Mesenchymal stem cell (in vitro differentiated cells and primary cell): ENCODE results near the gene SETD1B.

ENCODE experiments used
- DNase-seq: peaks from one replicate; pipeline ENCODE4 v3.0.0-alpha.2; 2013
- H2AFZ ChIP-seq: one replicate; pipeline ENCODE4 v1.6.1; 2013; ENCODE audit warnings: low read depth, mild to moderate bottlenecking, control low read depth, inconsistent platforms, low read length, moderate library complexity
- H2AK5ac ChIP-seq: 2 replicates; pipeline ENCODE4 v1.6.1; 2013; ENCODE audit warnings: low read length, moderate library complexity, mild to moderate bottlenecking, inconsistent platforms; ENCODE audit not compliant: severe bottlenecking
- H2BK120ac ChIP-seq: one replicate; pipeline ENCODE4 v1.6.1; 2013; ENCODE audit warnings: low read depth, mild to moderate bottlenecking, inconsistent platforms, low read length, moderate library complexity
- H2BK12ac ChIP-seq, 2 experiments: one replicate each; pipeline ENCODE4 v1.6.1; 2013; ENCODE audit warnings: inconsistent platforms in 2 of 2, low read length in 2 of 2, mild to moderate bottlenecking in 2 of 2, moderate library complexity in 2 of 2, control low read depth in 1 of 2
- H2BK15ac ChIP-seq: one replicate; pipeline ENCODE4 v1.6.1; 2013; ENCODE audit warnings: mild to moderate bottlenecking, low read depth, inconsistent platforms; ENCODE audit not compliant: poor library complexity, severe bottlenecking
- H2BK5ac ChIP-seq: 2 replicates; pipeline ENCODE4 v1.6.1; 2013; ENCODE audit warnings: low read depth, mild to moderate bottlenecking, low read length, control low read depth, inconsistent platforms; ENCODE audit not compliant: poor library complexity, severe bottlenecking
- H3K14ac ChIP-seq, 2 experiments: one replicate each; pipeline ENCODE4 v1.6.1; 2013; ENCODE audit warnings: inconsistent platforms in 2 of 2, low read length in 2 of 2, control low read depth in 1 of 2, mild to moderate bottlenecking in 1 of 2, moderate library complexity in 1 of 2
- H3K18ac ChIP-seq, 2 experiments: one replicate each; pipeline ENCODE4 v1.6.1; 2013; ENCODE audit warnings: inconsistent platforms in 2 of 2, low read length in 2 of 2, control low read depth in 1 of 2, low read depth in 1 of 2, mild to moderate bottlenecking in 1 of 2
- H3K23ac ChIP-seq, 2 experiments: one replicate each; pipeline ENCODE4 v1.6.1; 2013; ENCODE audit warnings: inconsistent platforms in 2 of 2, low read length in 2 of 2, mild to moderate bottlenecking in 2 of 2, moderate library complexity in 2 of 2, control low read depth in 1 of 2
- H3K27ac ChIP-seq: 2 replicates; pipeline ENCODE4 v1.5.1; 2013; ENCODE audit warnings: mild to moderate bottlenecking, moderate library complexity, low read length, control low read depth, inconsistent platforms; ENCODE audit not compliant: poor library complexity, severe bottlenecking
- H3K27me3 ChIP-seq, 2 experiments: 2 replicates each; pipeline versions ENCODE4 v1.6.1 to v1.7.0; 2013; ENCODE audit warnings: low read length in 2 of 2, mild to moderate bottlenecking in 2 of 2, moderate library complexity in 2 of 2, control low read depth in 1 of 2, inconsistent platforms in 1 of 2; ENCODE audit not compliant: control insufficient read depth in 1 of 2, insufficient read depth in 1 of 2
- H3K36me3 ChIP-seq, 2 experiments: 2 replicates each; pipeline versions ENCODE4 v1.6.1 to v1.7.0; 2013; ENCODE audit warnings: low read length in 2 of 2, control low read depth in 1 of 2, inconsistent platforms in 1 of 2, low read depth in 1 of 2, mild to moderate bottlenecking in 1 of 2; ENCODE audit not compliant: insufficient read depth in 2 of 2, control insufficient read depth in 1 of 2
- H3K4ac ChIP-seq, 2 experiments: one replicate each; pipeline ENCODE4 v1.6.1; 2013; ENCODE audit warnings: inconsistent platforms in 2 of 2, low read length in 2 of 2, mild to moderate bottlenecking in 2 of 2, moderate library complexity in 2 of 2, control low read depth in 1 of 2, low read depth in 1 of 2
- H3K4me1 ChIP-seq: 2 replicates; pipeline ENCODE4 v1.6.1; 2013; ENCODE audit warnings: low read depth, low read length, control low read depth; ENCODE audit not compliant: control insufficient read depth, insufficient read depth
- H3K4me2 ChIP-seq: 2 replicates; pipeline ENCODE4 v1.6.1; 2013; ENCODE audit warnings: low read length, mild to moderate bottlenecking, inconsistent platforms; ENCODE audit not compliant: poor library complexity, severe bottlenecking
- H3K4me3 ChIP-seq, 2 experiments: 2 replicates each; pipeline versions ENCODE4 v1.5.1 to v1.7.0; 2013; ENCODE audit warnings: low read length in 2 of 2, mild to moderate bottlenecking in 2 of 2, control low read depth in 1 of 2, low read depth in 1 of 2; ENCODE audit not compliant: insufficient read depth in 1 of 2
- H3K79me1 ChIP-seq: replicated peaks from 2 replicates; pipeline ENCODE4 v1.6.1; 2013; ENCODE audit warnings: mild to moderate bottlenecking, control low read depth, low read length, inconsistent platforms; ENCODE audit not compliant: poor library complexity, severe bottlenecking
- H3K9ac ChIP-seq: 2 replicates; pipeline ENCODE4 v1.7.0; 2013; ENCODE audit warnings: mild to moderate bottlenecking, low read length, moderate library complexity
- H3K9me3 ChIP-seq: 2 replicates; pipeline ENCODE4 v1.7.0; 2013; ENCODE audit warnings: mild to moderate bottlenecking, low read length; ENCODE audit not compliant: control insufficient read depth
- H4K8ac ChIP-seq: one replicate; pipeline ENCODE4 v1.6.1; 2013; ENCODE audit warnings: inconsistent platforms, mild to moderate bottlenecking, low read length, moderate library complexity
- H4K91ac ChIP-seq: one replicate; pipeline ENCODE4 v1.6.1; 2013; ENCODE audit warnings: mild to moderate bottlenecking, low read length, inconsistent platforms
- WGBS: methylation state at CpG from one replicate; pipeline ENCODE4 v1.1.7; 2013; ENCODE audit warnings: mixed read lengths; 5-methylcytosine and 5-hydroxymethylcytosine counted together

SETD1B gene

GRCh38 chr12:121826318-121827150, 22.7 kb downstream of the SETD1B start:
- 91% methylated on average over 18 of the region's 18 CpGs for WGBS
- no peak overlapping the region for H3K23ac ChIP-seq
- H2AK5ac ChIP-seq, result no peak overlapping the region
- no peak overlapping the region for H2BK5ac ChIP-seq
- no peaks in the 10 kb centered on the region for H3K9me3 ChIP-seq
- H4K91ac ChIP-seq, result no peak overlapping the region
- no peak overlapping the region for H3K14ac ChIP-seq
- H3K27me3 ChIP-seq, result no peaks in the 10 kb centered on the region
- no peak overlapping the region for H2BK12ac ChIP-seq
- no peak overlapping the region for H2BK15ac ChIP-seq
- H3K4me1 ChIP-seq, result no peaks in the 10 kb centered on the region
- no peak overlapping the region for H3K4me2 ChIP-seq
- peaks cover 84 to 87% of the 10 kb centered on the region in 2 experiments for H3K36me3 ChIP-seq
- no peak overlapping the region for H4K8ac ChIP-seq
- H3K9ac ChIP-seq, result no peak overlapping the region
- no peak for DNase-seq
- no peak overlapping the region for H3K4ac ChIP-seq
- no peak overlapping the region for H2AFZ ChIP-seq
- no peak overlapping the region for H3K18ac ChIP-seq
- H2BK120ac ChIP-seq, result no peak overlapping the region
- H3K4me3 ChIP-seq, result no peak overlapping the region
- H3K27ac ChIP-seq, result no peak overlapping the region
- peaks cover 58% of the 10 kb centered on the region for H3K79me1 ChIP-seq

GRCh38 chr12:121827351-121828099, 23.7 kb downstream of the SETD1B start:
- no peak overlapping the region for H3K27ac ChIP-seq
- no peak overlapping the region for H4K8ac ChIP-seq
- H3K9ac ChIP-seq, result no peak overlapping the region
- WGBS, result 97% methylated on average over 48 of the region's 48 CpGs
- H3K27me3 ChIP-seq, result no peaks in the 10 kb centered on the region
- no peak overlapping the region for H2AK5ac ChIP-seq
- no peak overlapping the region for H2BK12ac ChIP-seq
- H2AFZ ChIP-seq, result no peak overlapping the region
- no peaks in the 10 kb centered on the region for H3K9me3 ChIP-seq
- H3K4me3 ChIP-seq, result no peak overlapping the region
- H4K91ac ChIP-seq, result no peak overlapping the region
- peaks cover 84 to 85% of the 10 kb centered on the region in 2 experiments for H3K36me3 ChIP-seq
- no peak overlapping the region for H3K4ac ChIP-seq
- no peak overlapping the region for H2BK15ac ChIP-seq
- H3K4me1 ChIP-seq, result no peaks in the 10 kb centered on the region
- H3K23ac ChIP-seq, result no peak overlapping the region
- no peak overlapping the region for H3K18ac ChIP-seq
- H3K14ac ChIP-seq, result no peak overlapping the region
- H2BK120ac ChIP-seq, result no peak overlapping the region
- no peak for DNase-seq
- no peak overlapping the region for H3K4me2 ChIP-seq
- H2BK5ac ChIP-seq, result no peak overlapping the region
- peaks cover 53% of the 10 kb centered on the region for H3K79me1 ChIP-seq

GRCh38 chr12:121828306-121828705, 24.5 kb downstream of the SETD1B start:
- H3K14ac ChIP-seq, result no peak overlapping the region
- no peak overlapping the region for H3K4me2 ChIP-seq
- no peak overlapping the region for H3K4ac ChIP-seq
- peaks cover 50% of the 10 kb centered on the region for H3K79me1 ChIP-seq
- no peak overlapping the region for H3K18ac ChIP-seq
- H4K91ac ChIP-seq, result no peak overlapping the region
- H3K36me3 ChIP-seq, result peaks cover 76 to 83% of the 10 kb centered on the region in 2 experiments
- H2BK12ac ChIP-seq, result no peak overlapping the region
- no peak overlapping the region for H4K8ac ChIP-seq
- no peak overlapping the region for H3K27ac ChIP-seq
- no peak overlapping the region for H3K23ac ChIP-seq
- no peak overlapping the region for H2AFZ ChIP-seq
- DNase-seq, result no peak
- 97% methylated on average over 8 of the region's 8 CpGs for WGBS
- no peaks in the 10 kb centered on the region for H3K4me1 ChIP-seq
- no peak overlapping the region for H2BK120ac ChIP-seq
- H3K9ac ChIP-seq, result no peak overlapping the region
- H2AK5ac ChIP-seq, result no peak overlapping the region
- H2BK5ac ChIP-seq, result no peak overlapping the region
- H3K4me3 ChIP-seq, result no peak overlapping the region
- no peak overlapping the region for H2BK15ac ChIP-seq
- no peaks in the 10 kb centered on the region for H3K9me3 ChIP-seq
- H3K27me3 ChIP-seq, result no peaks in the 10 kb centered on the region

GRCh38 chr12:121828826-121829225, 25.0 kb downstream of the SETD1B start:
- Histone ChIP-seq H2BK5ac (no peak overlapping the region), H3K9me3 (no peaks in the 10 kb centered on the region), H2BK12ac (no peak overlapping the region), H2AFZ (no peak overlapping the region), H3K4me3 (no peak overlapping the region), H2BK120ac (no peak overlapping the region), H3K79me1 (peaks cover 46% of the 10 kb centered on the region), H3K27me3 (no peaks in the 10 kb centered on the region), H4K8ac (no peak overlapping the region), H3K23ac (no peak overlapping the region), H3K4me1 (no peaks in the 10 kb centered on the region), H2BK15ac (no peak overlapping the region), H2AK5ac (no peak overlapping the region), H3K36me3 (peaks cover 71 to 78% of the 10 kb centered on the region in 2 experiments), H3K9ac (no peak overlapping the region), H4K91ac (no peak overlapping the region), H3K18ac (no peak overlapping the region), H3K4me2 (no peak overlapping the region), H3K14ac (no peak overlapping the region), H3K4ac (no peak overlapping the region), H3K27ac (no peak overlapping the region)
- 96% methylated on average over 9 of the region's 9 CpGs for WGBS
- no peak for DNase-seq
